MM.1S (cell line): ENCODE results near the gene SNX18.

Source experiments
- EZH2 ChIP-seq: fragments of 300-600 bp; sonication (generic); optimal IDR thresholded peaks from 2 replicates; pipeline ENCODE3; 2017; ENCODE audit warnings: low read depth, mild to moderate bottlenecking, antibody characterized with exemption, low read length, mixed read lengths
- EZH2phosphoT487 ChIP-seq: fragments of 300-600 bp; sonication (generic); IDR thresholded peaks from 2 replicates; pipeline ENCODE4 v1.6.1; 2018; ENCODE audit warnings: antibody characterized with exemption, low read length
- TF ChIP-seq, protein P1 (sequence below): fragments of 300-600 bp; sonication (generic); IDR thresholded peaks from 2 replicates; pipeline ENCODE4 v1.5.1; 2016; ENCODE audit warnings: antibody characterized with exemption, low read length, mixed read lengths

DNA sequence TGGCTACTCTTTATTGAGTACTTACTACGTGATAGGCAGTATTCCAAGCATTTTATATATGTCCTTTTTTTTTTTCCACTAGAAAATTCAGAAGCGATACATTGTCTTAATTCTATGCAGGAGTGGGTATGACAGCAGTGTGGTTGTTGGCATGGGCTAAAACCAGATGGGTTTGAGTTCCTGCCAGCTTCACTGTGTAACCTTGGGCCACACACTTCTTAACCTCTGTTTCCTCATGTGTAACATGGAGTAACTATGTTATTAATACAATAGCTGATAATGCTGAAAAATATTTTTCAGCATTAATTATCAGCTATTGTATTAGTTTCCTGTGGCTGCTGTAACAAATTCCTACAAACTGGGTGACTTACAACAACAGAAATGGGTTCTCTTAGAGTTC is 12.0 kb downstream of the SNX18 start:
- TF ChIP-seq, protein P1, sequence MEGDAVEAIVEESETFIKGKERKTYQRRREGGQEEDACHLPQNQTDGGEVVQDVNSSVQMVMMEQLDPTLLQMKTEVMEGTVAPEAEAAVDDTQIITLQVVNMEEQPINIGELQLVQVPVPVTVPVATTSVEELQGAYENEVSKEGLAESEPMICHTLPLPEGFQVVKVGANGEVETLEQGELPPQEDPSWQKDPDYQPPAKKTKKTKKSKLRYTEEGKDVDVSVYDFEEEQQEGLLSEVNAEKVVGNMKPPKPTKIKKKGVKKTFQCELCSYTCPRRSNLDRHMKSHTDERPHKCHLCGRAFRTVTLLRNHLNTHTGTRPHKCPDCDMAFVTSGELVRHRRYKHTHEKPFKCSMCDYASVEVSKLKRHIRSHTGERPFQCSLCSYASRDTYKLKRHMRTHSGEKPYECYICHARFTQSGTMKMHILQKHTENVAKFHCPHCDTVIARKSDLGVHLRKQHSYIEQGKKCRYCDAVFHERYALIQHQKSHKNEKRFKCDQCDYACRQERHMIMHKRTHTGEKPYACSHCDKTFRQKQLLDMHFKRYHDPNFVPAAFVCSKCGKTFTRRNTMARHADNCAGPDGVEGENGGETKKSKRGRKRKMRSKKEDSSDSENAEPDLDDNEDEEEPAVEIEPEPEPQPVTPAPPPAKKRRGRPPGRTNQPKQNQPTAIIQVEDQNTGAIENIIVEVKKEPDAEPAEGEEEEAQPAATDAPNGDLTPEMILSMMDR: no peak
- TF ChIP-seq EZH2phosphoT487 (no peak), EZH2 (no peak)
